OCI-LY3 (cell line): ENCODE data around the gene LRTM2.

Experiments
- CTCF ChIP-seq: fragments of 200-600, 300-600 bp; sonication (generic); IDR thresholded peaks from 2 replicates; pipeline ENCODE4 v1.5.1; 2014; ENCODE audit warnings: antibody characterized with exemption, low read length, low read depth
- EZH2phosphoT487 ChIP-seq: fragments of 200-600 bp; shearing (Covaris generic); IDR thresholded peaks from 2 replicates; pipeline ENCODE4 v1.6.1; 2018; ENCODE audit warnings: antibody characterized with exemption, mixed run types, low read depth

GRCh38 chr12:1873531-1874510 lies 53.5 kb downstream of the LRTM2 start:
- TF ChIP-seq CTCF (no peak), EZH2phosphoT487 (no peak)
